ENCODE measurements around the gene EXOC4. TPM values are rescaled to one million over a fixed set of nuclear protein-coding genes. Genes with fewer than 3 reads are reported as not detected.

The EXOC4 gene
- total and polyA plus RNA-seq, 2 of the 8 experiments (the other 6 are each of a cell fraction or from before 2014, with no cell fraction given): 27.0 to 67.3 TPM

DNA sequence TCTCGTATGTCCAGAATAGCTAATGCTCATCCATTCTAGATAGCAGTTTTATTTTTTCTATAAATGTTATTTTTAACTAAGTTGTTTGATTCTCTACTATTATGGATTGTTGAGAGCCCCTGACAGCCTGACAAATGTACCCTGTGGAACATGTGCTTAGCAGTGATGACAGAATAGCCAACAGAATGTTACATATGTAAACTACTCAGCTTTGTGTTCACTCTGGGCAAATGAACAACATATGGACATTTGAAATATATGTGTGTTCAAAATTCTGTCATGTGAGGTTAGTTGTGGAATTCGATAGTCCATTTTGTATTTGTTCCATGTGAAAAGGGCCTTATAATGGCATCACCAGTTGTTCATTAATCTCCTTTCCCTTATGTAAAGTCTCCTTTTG is 199.7 kb downstream of the EXOC4 start (continued):
- TF ChIP-seq MAFK (IDR thresholded peaks at IDR 0.05; ENCODE audit: low read depth, low read length): no peak
